ENCODE results near the gene LCA5L.

DNA sequence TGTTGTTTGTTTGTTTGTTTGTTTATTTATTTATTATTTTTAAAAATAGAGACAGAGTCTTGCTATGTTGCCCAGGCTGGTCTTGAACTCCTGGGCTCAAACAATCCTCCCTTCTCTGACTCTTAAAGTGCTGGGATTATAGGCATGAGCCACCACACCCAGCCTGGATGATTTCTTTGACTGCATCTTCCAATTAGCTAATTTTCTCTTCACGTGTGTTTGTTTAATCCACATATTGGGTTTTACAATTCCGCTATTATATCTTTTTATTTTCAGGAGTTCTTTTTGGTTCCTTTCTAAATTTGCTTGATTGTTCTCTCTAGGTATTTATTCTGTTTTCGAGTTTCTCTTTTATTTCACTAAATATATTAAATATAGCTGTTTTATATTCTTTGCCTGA is 26.0 kb upstream of the LCA5L start:
- TF ChIP-seq GATA2 (IDR thresholded peaks at IDR 0.05; ENCODE audit: low read depth, low read length) (no peak), GATA3 (IDR thresholded peaks at IDR 0.05; ENCODE audit: low read depth, low read length) (no peak)
